Measurements from ENCODE around the gene LYVE1.
A peak's percentile ranks its signal among the peaks of the same experiment; 100 is the strongest.

The LYVE1 gene

GRCh38 chr11:10522276-10522675 lies 46.2 kb downstream of the LYVE1 start:
- no peak for DNase-seq (ENCODE audit: low spot score)

- no peak for DNase-seq (ENCODE audit: low spot score)
Observed at GRCh38 chr11:10520562-10520961, 47.9 kb downstream of the LYVE1 start.

GRCh38 chr11:10519630-10520029 lies 48.8 kb downstream of the LYVE1 start:
- DNase-seq (ENCODE audit: low spot score) = no peak

GRCh38 chr11:10518891-10519290 lies 49.6 kb downstream of the LYVE1 start:
- no peak for DNase-seq (ENCODE audit: low spot score)

GRCh38 chr11:10518123-10518522 lies 50.3 kb downstream of the LYVE1 start:
- no peak for DNase-seq (ENCODE audit: low spot score)

- DNase-seq (ENCODE audit: low spot score) = no peak
Observed at GRCh38 chr11:10515418-10515817, 53.0 kb downstream of the LYVE1 start.

- DNase-seq (ENCODE audit: low spot score) = no peak
Observed at GRCh38 chr11:10514709-10515108, 53.8 kb downstream of the LYVE1 start.

- peak; percentile 23 for DNase-seq (ENCODE audit: low spot score)
Observed at GRCh38 chr11:10514202-10514601, 54.3 kb downstream of the LYVE1 start.

GRCh38 chr11:10511181-10511621 lies 57.3 kb downstream of the LYVE1 start:
- DNase-seq (ENCODE audit: low spot score) = no peak
